Measurements from ENCODE around the gene KANK3. TPM values are rescaled to one million over a fixed set of nuclear protein-coding genes. Genes with fewer than 3 reads are reported as not detected.
"Not testable (repeated sequence)": the region's sequence is repeated elsewhere in the genome, so short reads cannot be mapped to it uniquely, and the experiment has no call there.

KANK3 gene
- total and polyA plus RNA-seq, 10 of the 15 experiments (the other 5 are each of a cell fraction or from before 2014, with no cell fraction given), result 0.03 to 0.93 (median 0.22) TPM; not detected in 1

DNA sequence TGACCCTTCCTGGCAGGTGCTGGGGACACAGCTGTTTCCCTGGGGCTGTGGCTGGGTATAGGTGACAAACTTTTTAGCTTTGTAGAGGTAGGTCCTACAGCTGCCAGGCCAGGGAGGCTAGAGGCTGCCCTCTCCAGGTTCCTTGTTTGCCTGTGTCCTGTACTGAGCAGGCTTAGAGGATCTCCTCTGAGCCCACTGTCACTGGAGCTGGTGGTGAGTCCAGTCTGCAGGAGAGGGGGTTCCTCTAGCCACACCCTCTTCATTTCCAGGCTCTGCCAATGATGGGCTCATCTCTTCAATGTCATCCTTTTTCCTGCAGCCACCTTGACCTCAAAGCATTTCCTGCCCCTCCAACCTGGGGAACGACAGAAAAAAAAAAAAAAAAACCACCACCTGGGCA, 34.5 kb upstream of the KANK3 start (continued):
- TF ChIP-seq, protein P1, sequence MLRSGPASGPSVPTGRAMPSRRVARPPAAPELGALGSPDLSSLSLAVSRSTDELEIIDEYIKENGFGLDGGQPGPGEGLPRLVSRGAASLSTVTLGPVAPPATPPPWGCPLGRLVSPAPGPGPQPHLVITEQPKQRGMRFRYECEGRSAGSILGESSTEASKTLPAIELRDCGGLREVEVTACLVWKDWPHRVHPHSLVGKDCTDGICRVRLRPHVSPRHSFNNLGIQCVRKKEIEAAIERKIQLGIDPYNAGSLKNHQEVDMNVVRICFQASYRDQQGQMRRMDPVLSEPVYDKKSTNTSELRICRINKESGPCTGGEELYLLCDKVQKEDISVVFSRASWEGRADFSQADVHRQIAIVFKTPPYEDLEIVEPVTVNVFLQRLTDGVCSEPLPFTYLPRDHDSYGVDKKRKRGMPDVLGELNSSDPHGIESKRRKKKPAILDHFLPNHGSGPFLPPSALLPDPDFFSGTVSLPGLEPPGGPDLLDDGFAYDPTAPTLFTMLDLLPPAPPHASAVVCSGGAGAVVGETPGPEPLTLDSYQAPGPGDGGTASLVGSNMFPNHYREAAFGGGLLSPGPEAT (IDR thresholded peaks at IDR 0.05; ENCODE audit: low read depth), result no peak

DNA sequence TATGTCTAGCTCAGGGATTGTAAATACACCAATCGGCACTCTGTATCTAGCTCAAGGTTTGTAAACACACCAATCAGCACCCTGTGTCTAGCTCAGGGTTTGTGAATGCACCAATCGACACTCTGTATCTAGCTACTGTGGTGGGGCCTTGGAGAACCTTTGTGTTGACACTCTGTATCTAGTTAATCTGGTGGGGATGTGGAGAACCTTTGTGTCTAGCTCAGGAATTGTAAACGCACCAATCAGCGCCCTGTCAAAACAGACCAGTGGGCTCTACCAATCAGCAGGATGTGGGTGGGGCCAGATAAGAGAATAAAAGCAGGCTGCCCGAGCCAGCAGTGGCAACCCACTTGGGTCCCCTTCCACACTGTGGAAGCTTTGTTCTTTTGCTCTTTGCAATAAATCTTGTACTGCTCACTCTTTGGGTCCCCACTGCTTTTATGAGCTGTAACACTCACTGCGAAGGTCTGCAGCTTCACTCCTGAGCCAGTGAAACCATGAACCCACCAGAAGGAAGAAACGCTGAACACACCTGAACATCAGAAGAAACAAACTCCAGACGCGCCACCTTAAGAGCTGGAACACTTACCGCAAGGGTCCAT, 33.4 kb upstream of the KANK3 start:
- SMC1A ChIA-PET (ENCODE audit: uncharacterized antibody, unreplicated experiment); FAIRE-seq; ATAC-seq; POLR2A ChIA-PET; H2AFZ ChIP-seq (ENCODE audit: control insufficient read depth, low read depth, low read length); H3K9ac ChIP-seq (ENCODE audit: control insufficient read depth, insufficient read depth, low read length); H3K4me3 ChIP-seq; H3K4me2 ChIP-seq (ENCODE audit: control insufficient read depth, insufficient read depth); DNase-seq (ENCODE audit: low read depth, low spot score); H3K9me3 ChIP-seq (replicated peaks; ENCODE audit: control insufficient read depth, insufficient read depth, low read length); H3K27me3 ChIP-seq (replicated peaks in 1 of 2; ENCODE audit: control insufficient read depth in 2 of 2, insufficient read depth in 2 of 2, low read length in 1 of 2); H3K36me3 ChIP-seq (ENCODE audit: control insufficient read depth in 2 of 2, insufficient read depth in 2 of 2, low read length in 1 of 2); intact Hi-C loops (cut with micrococcal nuclease; ENCODE audit: unreplicated experiment); H4K20me1 ChIP-seq (ENCODE audit: control insufficient read depth, insufficient read depth); BruUV-seq (replicated peaks); H3K4me1 ChIP-seq (ENCODE audit: control insufficient read depth, insufficient read depth, low read length); H3K27ac ChIP-seq (ENCODE audit: control insufficient read depth, insufficient read depth); in situ Hi-C loops (cut with MboI); H3K79me2 ChIP-seq (ENCODE audit: control insufficient read depth, insufficient read depth, low read length); RAD21 ChIA-PET (ENCODE audit: unreplicated experiment): not testable (repeated sequence)
- CTCF ChIA-PET, result interaction anchor here (1.1 to 1.7 kb wide), 2 partner anchors 23 to 29 kb away, joined by 5 read pairs; no protein-coding TSS in a partner anchor
- 88% methylated on average over 9 of the region's 10 CpGs for WGBS (ENCODE audit: insufficient coverage, insufficient replicate concordance, low lambda C conversion rate, missing lambda C conversion rate)

DNA sequence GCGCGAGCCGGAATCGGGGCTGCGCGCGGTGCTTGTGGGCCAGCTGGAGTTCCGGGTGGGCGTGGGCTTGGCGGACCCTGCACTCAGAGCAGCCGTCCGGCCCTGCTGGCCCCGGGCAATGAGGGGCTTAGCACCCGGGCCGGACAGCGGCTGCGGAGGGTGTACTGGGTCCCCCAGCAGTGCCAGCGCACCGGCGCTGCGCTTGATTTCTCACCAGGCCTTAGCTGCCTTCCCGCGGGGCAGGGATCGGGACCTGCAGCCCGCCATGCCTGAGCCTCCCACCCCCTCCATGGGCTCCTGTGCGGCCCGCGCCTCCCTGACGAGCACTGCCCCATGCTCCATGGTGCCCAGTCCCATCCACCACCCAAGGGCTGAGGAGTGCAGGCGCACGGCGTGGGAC, 32.7 kb upstream of the KANK3 start:
- in situ Hi-C loops (cut with MboI); H3K9me3 ChIP-seq (replicated peaks; ENCODE audit: control insufficient read depth, insufficient read depth, low read length); H3K27ac ChIP-seq (ENCODE audit: control insufficient read depth, insufficient read depth); SMC1A ChIA-PET (ENCODE audit: uncharacterized antibody, unreplicated experiment); H3K4me1 ChIP-seq (ENCODE audit: control insufficient read depth, insufficient read depth, low read length); H3K4me3 ChIP-seq; H3K27me3 ChIP-seq (replicated peaks in 1 of 2; ENCODE audit: control insufficient read depth in 2 of 2, insufficient read depth in 2 of 2, low read length in 1 of 2); H3K36me3 ChIP-seq (ENCODE audit: control insufficient read depth in 2 of 2, insufficient read depth in 2 of 2, low read length in 1 of 2); H3K9ac ChIP-seq (ENCODE audit: control insufficient read depth, insufficient read depth, low read length); DNase-seq (ENCODE audit: low read depth, low spot score); POLR2A ChIA-PET; ATAC-seq; RAD21 ChIA-PET (ENCODE audit: unreplicated experiment); H2AFZ ChIP-seq (ENCODE audit: control insufficient read depth, low read depth, low read length); H4K20me1 ChIP-seq (ENCODE audit: control insufficient read depth, insufficient read depth); BruUV-seq (replicated peaks); FAIRE-seq; H3K4me2 ChIP-seq (ENCODE audit: control insufficient read depth, insufficient read depth); H3K79me2 ChIP-seq (ENCODE audit: control insufficient read depth, insufficient read depth, low read length); intact Hi-C loops (cut with micrococcal nuclease; ENCODE audit: unreplicated experiment): not testable (repeated sequence)
- 95% methylated on average over 32 of the region's 32 CpGs for WGBS (ENCODE audit: insufficient coverage, insufficient replicate concordance, low lambda C conversion rate, missing lambda C conversion rate)
- CTCF ChIA-PET, result interaction anchor here (1.1 kb wide), 1 partner anchor 28 kb away, joined by 5 read pairs; no protein-coding TSS in a partner anchor

Data from GM12878 (cell line).